ENCODE data around the gene TRIM45.
"Not testable (repeated sequence)": the region's sequence is repeated elsewhere in the genome, so short reads cannot be mapped to it uniquely, and the experiment has no call there.

- not testable (repeated sequence) for TF ChIP-seq CTCF, POLR2A (IDR thresholded peaks at IDR 0.05)
Measured at GRCh38 chr1:117119144-117119543, 2.4 kb downstream of the TRIM45 start.
